CD4-positive, alpha-beta T cell (primary cell): ENCODE results near the gene COL23A1. TPM values are rescaled to one million over a fixed set of nuclear protein-coding genes. Genes with fewer than 3 reads are reported as not detected.

Source experiments
- ATAC-seq: fragments of 200-7000 bp; cut with Tn5 transposase; one replicate; pipeline ENCODE4 v1.10.0; 2022; ENCODE audit warnings: mild to moderate bottlenecking; ENCODE audit not compliant: poor library complexity
- CTCF ChIA-PET: fragments of 350-600 bp; sonication (Branson Sonifier 250); formaldehyde crosslinking; loops from one replicate; lab custom pipeline; 2021; ENCODE audit warnings: antibody characterized with exemption, inconsistent platforms; lab: Charles Lee
- POLR2A ChIA-PET: fragments of 350-600 bp; sonication (Branson Sonifier 250); formaldehyde crosslinking; loops from one replicate; lab custom pipeline; 2021; ENCODE audit warnings: antibody characterized with exemption, inconsistent platforms; lab: Charles Lee
- DNase-seq, 14 experiments: peaks; one replicate each; pipeline ENCODE4 v3.0.0-alpha.2; 2013 to 2020; ENCODE audit warnings: mixed read lengths in 2 of 14
- H3K27ac ChIP-seq, 2 donors: one replicate each; pipeline versions ENCODE4 v1.5.1 to v1.7.0; 2013; ENCODE audit warnings: low read length in 2 of 2, low read depth in 1 of 2, mild to moderate bottlenecking in 1 of 2
- H3K27me3 ChIP-seq, 2 experiments: 1 replicate in 1 of 2; 2 replicates in 1 of 2; pipeline versions ENCODE4 v1.6.1 to v1.7.0; 2013; ENCODE audit warnings: low read length in 2 of 2, control low read depth in 1 of 2, mild to moderate bottlenecking in 1 of 2, moderate library complexity in 1 of 2; ENCODE audit not compliant: insufficient read depth in 2 of 2, control insufficient read depth in 1 of 2
- H3K36me3 ChIP-seq: one replicate; pipeline ENCODE4 v1.6.1; 2013; ENCODE audit warnings: low read length, control low read depth; ENCODE audit not compliant: insufficient read depth
- H3K4me1 ChIP-seq: one replicate; pipeline ENCODE4 v1.6.1; 2013; ENCODE audit warnings: low read length, control low read depth; ENCODE audit not compliant: insufficient read depth
- H3K4me3 ChIP-seq: one replicate; pipeline ENCODE4 v1.5.1; 2013; ENCODE audit warnings: mild to moderate bottlenecking, low read length, moderate library complexity
- H3K9me3 ChIP-seq, 2 experiments: 1 replicate in 1 of 2; 2 replicates in 1 of 2; pipeline versions ENCODE4 v1.6.1 to v1.7.0; 2013; ENCODE audit warnings: low read length in 2 of 2, mild to moderate bottlenecking in 2 of 2, control low read depth in 1 of 2, moderate library complexity in 1 of 2; ENCODE audit not compliant: control insufficient read depth in 1 of 2, insufficient read depth in 1 of 2
- H3K27ac Mint-ChIP-seq: one replicate; pipeline ENCODE4 v1.8.0; 2020; ENCODE audit warnings: mixed read lengths
- H3K27me3 Mint-ChIP-seq: one replicate; pipeline ENCODE4 v1.8.0; 2021; ENCODE audit warnings: mixed read lengths
- H3K36me3 Mint-ChIP-seq: one replicate; pipeline ENCODE4 v1.8.0; 2021; ENCODE audit warnings: low read depth, mixed read lengths
- H3K4me1 Mint-ChIP-seq: one replicate; pipeline ENCODE4 v1.8.0; 2021; ENCODE audit warnings: low read depth, mixed read lengths
- H3K4me3 Mint-ChIP-seq: one replicate; pipeline ENCODE4 v1.8.0; 2020; ENCODE audit warnings: mild to moderate bottlenecking, mixed read lengths
- H3K9me3 Mint-ChIP-seq: one replicate; pipeline ENCODE4 v1.8.0; 2020; ENCODE audit warnings: mixed read lengths
- CTCF ChIP-seq: fragments of 200-600 bp; IDR thresholded peaks from one replicate; pipeline ENCODE4 v1.8.0; 2022; ENCODE audit warnings: antibody characterized with exemption, mild to moderate bottlenecking
- intact Hi-C, 2 experiments: fragments of 100-400 bp; cut with DNase I in 1 of 2; cut with micrococcal nuclease in 1 of 2; formaldehyde crosslinking; loops; one replicate each; pipeline versions ENCODE4 v1.15.1 to v1.9.0; 2023 to 2025; cut with DNase I, micrococcal nuclease
- total RNA-seq, 174 experiments: library from RNA in 2 of 174; stranded (reverse) in 2 of 174; gene quantifications; one replicate each; pipeline ENCODE4 v1.2.3 and lab custom pipeline; 2021 to 2026

Gene COL23A1
- total RNA-seq, 2 experiments from 2014 or later, result not detected

- intact Hi-C loops, result loop anchor here in 1 of 2 experiments (5.0 to 10.0 kb wide), 2 partner anchors 650 to 1557 kb away; partner anchors contain the start of genes FAM193B and TSPAN17
Measured at GRCh38 chr5:178201927-178202235, 388.3 kb downstream of the COL23A1 start.

DNA sequence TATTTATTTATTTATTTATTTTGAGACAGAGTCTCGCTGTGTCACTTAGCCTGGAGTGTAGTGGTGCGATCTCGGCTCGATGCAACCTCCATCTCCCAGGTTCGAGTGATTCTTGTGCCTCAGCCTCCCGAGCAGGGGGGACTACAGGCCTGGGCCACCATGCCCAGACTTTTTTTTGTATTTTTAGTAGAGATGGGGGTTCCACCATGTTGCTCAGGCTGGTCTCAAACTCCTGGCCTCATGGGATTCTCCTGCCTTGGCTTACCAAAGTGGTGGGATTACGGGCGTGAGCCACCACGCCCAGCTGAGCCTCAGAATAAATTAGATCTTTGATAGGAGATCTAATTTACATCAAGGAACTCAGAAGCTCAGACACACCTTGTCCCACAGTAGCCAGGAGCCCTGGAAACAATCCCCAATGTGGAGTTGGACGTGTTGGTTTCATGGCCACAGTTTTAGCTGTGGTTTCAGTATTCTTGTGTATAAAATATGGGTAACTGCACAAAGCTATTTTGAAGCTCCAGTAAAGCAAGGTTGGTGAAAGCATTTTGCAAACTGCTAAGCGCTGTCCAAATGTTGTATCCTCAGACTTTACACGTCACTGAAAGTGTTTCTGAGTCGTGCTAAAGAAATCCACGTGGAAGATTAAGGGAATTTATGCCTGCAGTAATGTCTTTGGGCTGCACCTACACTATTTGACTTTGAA, 388.8 kb downstream of the COL23A1 start:
- CTCF ChIA-PET, result interaction anchor here (1.6 kb wide), 1 partner anchor 80 kb away, joined by 4 read pairs; no protein-coding TSS in a partner anchor
- H3K4me1 ChIP-seq, result peaks cover 17% of the 10 kb centered on the region
- no peak for TF ChIP-seq CTCF
- peaks cover 2% of the 10 kb centered on the region for H3K36me3 ChIP-seq
- H3K27ac Mint-ChIP-seq, result peak overlapping the region; percentile 9
- no peak overlapping the region for H3K27ac ChIP-seq
- H3K4me3 ChIP-seq, result no peak overlapping the region
- H3K27me3 Mint-ChIP-seq, result peaks cover 4% of the 10 kb centered on the region
- H3K36me3 Mint-ChIP-seq, result peaks cover 16% of the 10 kb centered on the region
- H3K9me3 Mint-ChIP-seq, result no peaks in the 10 kb centered on the region
- POLR2A ChIA-PET, result no interaction called here
- H3K27me3 ChIP-seq, result no peaks in the 10 kb centered on the region
- no peak for DNase-seq
- H3K4me1 Mint-ChIP-seq, result peaks cover 15% of the 10 kb centered on the region
- H3K4me3 Mint-ChIP-seq, result peak overlapping the region; percentile 76
- intact Hi-C loops, result loop anchor here in 1 of 2 experiments (5.0 to 10.0 kb wide), 2 partner anchors 649 to 1557 kb away; partner anchors contain the start of genes FAM193B and TSPAN17
- ATAC-seq, result no peak
- no peaks in the 10 kb centered on the region for H3K9me3 ChIP-seq

More at GRCh38 chr5:178201927-178202235, 388.3 kb downstream of the COL23A1 start:
- no peaks in the 10 kb centered on the region for H3K9me3 Mint-ChIP-seq
- ATAC-seq (no peak), DNase-seq (peak in 1 of 14 experiments; percentile 15)
- Histone ChIP-seq H3K4me1 (peaks cover 22% of the 10 kb centered on the region), H3K36me3 (peaks cover 7% of the 10 kb centered on the region), H3K27ac (no peak overlapping the region), H3K27me3 (no peaks in the 10 kb centered on the region), H3K4me3 (no peak overlapping the region), H3K9me3 (no peaks in the 10 kb centered on the region)
- H3K36me3 Mint-ChIP-seq, result peaks cover 22% of the 10 kb centered on the region
- ChIA-PET POLR2A (no interaction called here), CTCF (no interaction called here)
- TF ChIP-seq CTCF, result no peak
- H3K27me3 Mint-ChIP-seq, result peaks cover 4% of the 10 kb centered on the region
- peaks cover 20% of the 10 kb centered on the region for H3K4me1 Mint-ChIP-seq
- peak overlapping the region; percentile 9 for H3K27ac Mint-ChIP-seq
- H3K4me3 Mint-ChIP-seq, result peak overlapping the region; percentile 76

- H3K4me3 Mint-ChIP-seq, result no peak overlapping the region
- H3K4me3 ChIP-seq, result no peak overlapping the region
- H3K36me3 ChIP-seq, result no peaks in the 10 kb centered on the region
- DNase-seq (peak in 1 of 14 experiments; percentile 15), ATAC-seq (no peak)
- H3K4me1 Mint-ChIP-seq, result peaks cover 5% of the 10 kb centered on the region
- POLR2A ChIA-PET, result no interaction called here
- no peaks in the 10 kb centered on the region for H3K27me3 ChIP-seq
- no peak for TF ChIP-seq CTCF
- peaks cover 5% of the 10 kb centered on the region for H3K36me3 Mint-ChIP-seq
- CTCF ChIA-PET, result interaction anchor here (1.6 kb wide), 1 partner anchor 79 kb away, joined by 4 read pairs; no protein-coding TSS in a partner anchor
- peaks cover 4% of the 10 kb centered on the region for H3K27me3 Mint-ChIP-seq
- H3K9me3 Mint-ChIP-seq, result no peaks in the 10 kb centered on the region
- H3K27ac Mint-ChIP-seq, result no peak overlapping the region
- no peaks in the 10 kb centered on the region for H3K9me3 ChIP-seq
- H3K4me1 ChIP-seq, result peaks cover 6% of the 10 kb centered on the region
- H3K27ac ChIP-seq, result no peak overlapping the region
- intact Hi-C loops, result loop anchor here in 1 of 2 experiments (5.0 to 10.0 kb wide), 2 partner anchors 648 to 1555 kb away; partner anchors contain the start of genes FAM193B and TSPAN17
Measured at GRCh38 chr5:178199581-178200434, 390.4 kb downstream of the COL23A1 start.
